ENCODE data around the gene SLC8A3. TPM values are rescaled to one million over a fixed set of nuclear protein-coding genes. Genes with fewer than 3 reads are reported as not detected.
A peak's percentile ranks its signal among the peaks of the same experiment; 100 is the strongest.

Gene SLC8A3
- total RNA-seq, 1 donor from 2014 or later = not detected

- DNase-seq (ENCODE audit: extremely low spot score, unreplicated experiment) = no peak
- Mint-ChIP-seq H3K36me3 (ENCODE audit: unreplicated experiment) (no peaks in the 10 kb centered on the region), H3K27me3 (ENCODE audit: unreplicated experiment) (peaks cover 4% of the 10 kb centered on the region), H3K27ac (ENCODE audit: unreplicated experiment) (no peak overlapping the region), H3K4me1 (ENCODE audit: unreplicated experiment) (no peaks in the 10 kb centered on the region), H3K9me3 (ENCODE audit: unreplicated experiment) (no peaks in the 10 kb centered on the region), H3K4me3 (ENCODE audit: unreplicated experiment) (no peak overlapping the region)
- no peak for TF ChIP-seq CTCF (IDR thresholded peaks at IDR 0.05)
Observed at GRCh38 chr14:70087380-70087697, 101.4 kb downstream of the SLC8A3 start.

GRCh38 chr14:70086685-70087379, 101.9 kb downstream of the SLC8A3 start:
- peaks cover 4% of the 10 kb centered on the region for H3K27me3 Mint-ChIP-seq (ENCODE audit: unreplicated experiment)
- no peaks in the 10 kb centered on the region for H3K4me1 Mint-ChIP-seq (ENCODE audit: unreplicated experiment)
- no peak overlapping the region for H3K27ac Mint-ChIP-seq (ENCODE audit: unreplicated experiment)
- peak; percentile 21 for DNase-seq (ENCODE audit: extremely low spot score, unreplicated experiment)
- no peaks in the 10 kb centered on the region for H3K9me3 Mint-ChIP-seq (ENCODE audit: unreplicated experiment)
- peak; percentile 56 for TF ChIP-seq CTCF (IDR thresholded peaks at IDR 0.05)
- no peaks in the 10 kb centered on the region for H3K36me3 Mint-ChIP-seq (ENCODE audit: unreplicated experiment)
- no peak overlapping the region for H3K4me3 Mint-ChIP-seq (ENCODE audit: unreplicated experiment)

GRCh38 chr14:70084226-70084625, 104.5 kb downstream of the SLC8A3 start:
- Mint-ChIP-seq H3K27ac (ENCODE audit: unreplicated experiment) (no peak overlapping the region), H3K4me1 (ENCODE audit: unreplicated experiment) (no peaks in the 10 kb centered on the region), H3K36me3 (ENCODE audit: unreplicated experiment) (no peaks in the 10 kb centered on the region), H3K4me3 (ENCODE audit: unreplicated experiment) (no peak overlapping the region), H3K27me3 (ENCODE audit: unreplicated experiment) (no peaks in the 10 kb centered on the region), H3K9me3 (ENCODE audit: unreplicated experiment) (no peaks in the 10 kb centered on the region)
- TF ChIP-seq CTCF (IDR thresholded peaks at IDR 0.05) = no peak
- peak; percentile 6 for DNase-seq (ENCODE audit: extremely low spot score, unreplicated experiment)

- Mint-ChIP-seq H3K9me3 (ENCODE audit: unreplicated experiment) (no peaks in the 10 kb centered on the region), H3K4me3 (ENCODE audit: unreplicated experiment) (no peak overlapping the region), H3K4me1 (ENCODE audit: unreplicated experiment) (no peaks in the 10 kb centered on the region), H3K36me3 (ENCODE audit: unreplicated experiment) (no peaks in the 10 kb centered on the region), H3K27ac (ENCODE audit: unreplicated experiment) (no peak overlapping the region), H3K27me3 (ENCODE audit: unreplicated experiment) (no peaks in the 10 kb centered on the region)
- TF ChIP-seq CTCF (IDR thresholded peaks at IDR 0.05) = no peak
- peak; percentile 36 for DNase-seq (ENCODE audit: extremely low spot score, unreplicated experiment)
Observed at GRCh38 chr14:70082394-70082793, 106.4 kb downstream of the SLC8A3 start.

- DNase-seq (ENCODE audit: extremely low spot score, unreplicated experiment) = no peak
- Mint-ChIP-seq H3K4me3 (ENCODE audit: unreplicated experiment) (no peak overlapping the region), H3K9me3 (ENCODE audit: unreplicated experiment) (no peaks in the 10 kb centered on the region), H3K4me1 (ENCODE audit: unreplicated experiment) (no peaks in the 10 kb centered on the region), H3K27ac (ENCODE audit: unreplicated experiment) (no peak overlapping the region), H3K36me3 (ENCODE audit: unreplicated experiment) (no peaks in the 10 kb centered on the region), H3K27me3 (ENCODE audit: unreplicated experiment) (no peaks in the 10 kb centered on the region)
- TF ChIP-seq CTCF (IDR thresholded peaks at IDR 0.05) = no peak
Observed at GRCh38 chr14:70080076-70080475, 108.7 kb downstream of the SLC8A3 start.
